Measurements from ENCODE around the gene C5orf47.
"Not testable (repeated sequence)": the region's sequence is repeated elsewhere in the genome, so short reads cannot be mapped to it uniquely, and the experiment has no call there.

The C5orf47 gene

GRCh38 chr5:173969167-173970049, 19.6 kb upstream of the C5orf47 start:
- in situ Hi-C loops (cut with MboI; ENCODE audit: low sequenced_read_pairs): loop anchor here (25.0 kb wide), 1 partner anchor 357 kb away; the partner anchor contains the start of gene BOD1

- in situ Hi-C loops (cut with MboI; ENCODE audit: low sequenced_read_pairs): loop anchor here (25.0 kb wide), 1 partner anchor 359 kb away; the partner anchor contains the start of gene BOD1
Measured at GRCh38 chr5:173970878-173971650, 17.9 kb upstream of the C5orf47 start.

- in situ Hi-C loops (cut with MboI; ENCODE audit: low sequenced_read_pairs): loop anchor here (25.0 kb wide), 1 partner anchor 360 kb away; the partner anchor contains the start of gene BOD1
Measured at GRCh38 chr5:173971681-173972345, 17.2 kb upstream of the C5orf47 start.

GRCh38 chr5:173972607-173972924, 16.4 kb upstream of the C5orf47 start:
- in situ Hi-C loops (cut with MboI; ENCODE audit: low sequenced_read_pairs): loop anchor here (25.0 kb wide), 1 partner anchor 360 kb away; the partner anchor contains the start of gene BOD1

- in situ Hi-C loops (cut with MboI; ENCODE audit: low sequenced_read_pairs): loop anchor here (25.0 kb wide), 1 partner anchor 361 kb away; the partner anchor contains the start of gene BOD1
Measured at GRCh38 chr5:173972925-173973615, 15.9 kb upstream of the C5orf47 start.

- in situ Hi-C loops (cut with MboI; ENCODE audit: low sequenced_read_pairs): loop anchor here (25.0 kb wide), 1 partner anchor 361 kb away; the partner anchor contains the start of gene BOD1
Measured at GRCh38 chr5:173973616-173973969, 15.4 kb upstream of the C5orf47 start.

GRCh38 chr5:173974688-173975239, 14.2 kb upstream of the C5orf47 start:
- in situ Hi-C loops (cut with MboI; ENCODE audit: low sequenced_read_pairs): loop anchor here (25.0 kb wide), 1 partner anchor 362 kb away; the partner anchor contains the start of gene BOD1

GRCh38 chr5:173981185-173981761, 7.7 kb upstream of the C5orf47 start:
- in situ Hi-C loops (cut with MboI; ENCODE audit: low sequenced_read_pairs): no loop called here

GRCh38 chr5:173984218-173984617, 4.8 kb upstream of the C5orf47 start:
- in situ Hi-C loops (cut with MboI; ENCODE audit: low sequenced_read_pairs): no loop called here

GRCh38 chr5:173989432-173990082, 587 bp downstream of the C5orf47 start:
- in situ Hi-C loops (cut with MboI; ENCODE audit: low sequenced_read_pairs): no loop called here

GRCh38 chr5:173997331-173997730, 8.4 kb downstream of the C5orf47 start:
- in situ Hi-C loops (cut with MboI; ENCODE audit: low sequenced_read_pairs): no loop called here

GRCh38 chr5:173998531-173998930, 9.6 kb downstream of the C5orf47 start:
- in situ Hi-C loops (cut with MboI; ENCODE audit: low sequenced_read_pairs): no loop called here

- in situ Hi-C loops (cut with MboI; ENCODE audit: low sequenced_read_pairs): no loop called here
Measured at GRCh38 chr5:174000076-174000475, 11.1 kb downstream of the C5orf47 start.

GRCh38 chr5:174003795-174004194, 14.8 kb downstream of the C5orf47 start:
- in situ Hi-C loops (cut with MboI; ENCODE audit: low sequenced_read_pairs): no loop called here

- in situ Hi-C loops (cut with MboI; ENCODE audit: low sequenced_read_pairs): no loop called here
Measured at GRCh38 chr5:174008922-174009321, 20.0 kb downstream of the C5orf47 start.

- in situ Hi-C loops (cut with MboI; ENCODE audit: low sequenced_read_pairs): no loop called here
Measured at GRCh38 chr5:174010365-174010764, 21.4 kb downstream of the C5orf47 start.

GRCh38 chr5:174011441-174011840, 22.5 kb downstream of the C5orf47 start:
- in situ Hi-C loops (cut with MboI; ENCODE audit: low sequenced_read_pairs): no loop called here

- in situ Hi-C loops (cut with MboI; ENCODE audit: low sequenced_read_pairs): not testable (repeated sequence)
Measured at GRCh38 chr5:174020069-174020927, 31.3 kb downstream of the C5orf47 start.

Measured in hTERT RPE-1 (cell line).